HFFc6 (cell line): ENCODE measurements around the gene ADARB1. TPM values are rescaled to one million over a fixed set of nuclear protein-coding genes. Genes with fewer than 3 reads are reported as not detected.

Experiments
- DNase-seq: peaks from one replicate; pipeline ENCODE4 v3.0.0-alpha.2; 2018
- H3K27ac Mint-ChIP-seq: 2 replicates; pipeline ENCODE4 v1.8.0; 2020; ENCODE audit warnings: mild to moderate bottlenecking, mixed read lengths
- H3K27me3 Mint-ChIP-seq: 2 replicates; pipeline ENCODE4 v1.8.0; 2021; ENCODE audit warnings: mild to moderate bottlenecking, moderate library complexity, mixed read lengths; ENCODE audit not compliant: insufficient read depth
- H3K36me3 Mint-ChIP-seq: 2 replicates; pipeline ENCODE4 v1.8.0; 2021; ENCODE audit warnings: low read depth, mixed read lengths
- H3K4me1 Mint-ChIP-seq: 2 replicates; pipeline ENCODE4 v1.8.0; 2020; ENCODE audit warnings: low read depth, mixed read lengths
- H3K4me3 Mint-ChIP-seq: 2 replicates; pipeline ENCODE4 v1.8.0; 2020; ENCODE audit warnings: mild to moderate bottlenecking, moderate library complexity, mixed read lengths
- H3K9me3 Mint-ChIP-seq: 2 replicates; pipeline ENCODE4 v1.8.0; 2020; ENCODE audit warnings: mild to moderate bottlenecking, mixed read lengths
- total RNA-seq, 6 experiments: library from RNA; stranded (reverse); fragmentation: NEBNext Ultra II Directional; extraction: Animal tissue kit (Norgen Biotek cat#: 25700); gene quantifications; 2 replicates in 1 of 6; 3 replicates in 5 of 6; pipeline ENCODE4 v1.2.3, GENCODE V29; 2021
- TF ChIP-seq, protein P1 (sequence below): fragments of 200-600 bp; sonication (generic); IDR thresholded peaks from 2 replicates; pipeline ENCODE4 v1.5.0; 2021; ENCODE audit warnings: antibody characterized with exemption, mild to moderate bottlenecking

The ADARB1 gene
- total RNA-seq, 6 experiments from 2014 or later, result 1.7 to 3.2 (median 2.2) TPM

DNA sequence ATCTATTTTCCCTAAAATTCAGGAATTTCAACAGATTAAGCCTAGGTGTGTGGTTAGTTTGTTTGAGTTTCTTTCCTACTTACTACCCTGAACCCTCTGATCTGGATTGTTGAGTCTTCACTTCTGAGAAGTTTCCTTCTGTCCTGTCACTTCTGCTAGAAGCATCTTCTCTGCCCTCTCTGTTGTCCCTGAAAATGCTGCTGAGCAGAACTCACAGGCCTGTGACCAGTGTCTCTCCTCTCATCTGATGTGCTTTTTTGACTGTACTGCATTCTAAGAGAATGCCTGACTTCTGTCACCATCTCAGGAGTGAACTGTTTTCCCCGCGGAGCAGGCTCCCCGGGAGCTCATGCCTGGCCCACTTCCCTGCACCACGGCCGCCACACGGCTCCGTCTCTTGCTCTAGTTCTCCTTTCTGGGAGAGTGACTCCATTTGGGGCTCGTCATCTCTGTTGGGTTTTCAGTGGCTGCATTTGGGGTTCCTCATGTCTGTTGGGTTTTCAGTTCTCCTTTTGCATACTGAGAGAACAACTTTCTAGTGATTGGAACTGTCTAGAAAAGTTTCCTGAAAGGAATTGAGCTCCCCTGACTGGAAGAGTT is 135.4 kb downstream of the ADARB1 start:
- TF ChIP-seq, protein P1, sequence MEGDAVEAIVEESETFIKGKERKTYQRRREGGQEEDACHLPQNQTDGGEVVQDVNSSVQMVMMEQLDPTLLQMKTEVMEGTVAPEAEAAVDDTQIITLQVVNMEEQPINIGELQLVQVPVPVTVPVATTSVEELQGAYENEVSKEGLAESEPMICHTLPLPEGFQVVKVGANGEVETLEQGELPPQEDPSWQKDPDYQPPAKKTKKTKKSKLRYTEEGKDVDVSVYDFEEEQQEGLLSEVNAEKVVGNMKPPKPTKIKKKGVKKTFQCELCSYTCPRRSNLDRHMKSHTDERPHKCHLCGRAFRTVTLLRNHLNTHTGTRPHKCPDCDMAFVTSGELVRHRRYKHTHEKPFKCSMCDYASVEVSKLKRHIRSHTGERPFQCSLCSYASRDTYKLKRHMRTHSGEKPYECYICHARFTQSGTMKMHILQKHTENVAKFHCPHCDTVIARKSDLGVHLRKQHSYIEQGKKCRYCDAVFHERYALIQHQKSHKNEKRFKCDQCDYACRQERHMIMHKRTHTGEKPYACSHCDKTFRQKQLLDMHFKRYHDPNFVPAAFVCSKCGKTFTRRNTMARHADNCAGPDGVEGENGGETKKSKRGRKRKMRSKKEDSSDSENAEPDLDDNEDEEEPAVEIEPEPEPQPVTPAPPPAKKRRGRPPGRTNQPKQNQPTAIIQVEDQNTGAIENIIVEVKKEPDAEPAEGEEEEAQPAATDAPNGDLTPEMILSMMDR, result no peak
- H3K4me3 Mint-ChIP-seq, result no peak overlapping the region

DNA sequence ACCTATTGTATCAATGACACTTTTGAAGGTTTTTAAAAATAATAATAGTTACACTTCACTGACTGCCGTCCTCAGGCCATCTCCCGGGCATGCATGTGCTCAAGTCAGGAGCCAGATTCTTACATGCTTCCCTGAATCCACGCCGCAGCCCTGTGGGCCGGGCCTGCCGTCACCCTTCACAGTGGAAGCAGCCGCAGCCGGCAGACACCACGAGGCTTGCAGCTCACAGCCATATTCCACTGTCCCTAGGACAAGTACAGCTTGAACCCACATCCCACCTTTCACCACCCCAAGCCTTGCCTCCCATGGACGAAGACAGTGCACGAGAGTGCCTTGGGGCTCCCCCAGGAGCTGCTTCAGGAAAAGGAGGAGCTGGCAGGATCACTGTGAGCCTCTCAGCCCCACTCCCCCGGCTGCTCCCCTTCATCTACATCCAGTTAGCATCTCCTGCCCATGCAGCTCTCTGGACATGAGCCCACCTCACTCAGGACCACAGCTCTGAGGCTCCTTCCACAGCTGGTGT is 136.1 kb downstream of the ADARB1 start:
- TF ChIP-seq, protein P1, result no peak
- no peak overlapping the region for H3K27ac Mint-ChIP-seq
- peaks cover 21% of the 10 kb centered on the region for H3K27me3 Mint-ChIP-seq
- no peaks in the 10 kb centered on the region for H3K36me3 Mint-ChIP-seq
- no peak overlapping the region for H3K4me3 Mint-ChIP-seq
- H3K9me3 Mint-ChIP-seq, result no peaks in the 10 kb centered on the region
- no peak for DNase-seq
- peaks cover 19% of the 10 kb centered on the region for H3K4me1 Mint-ChIP-seq

More for the DNA sequence above, 135.4 kb downstream of the ADARB1 start:
- Mint-ChIP-seq H3K4me1 (peaks cover 19% of the 10 kb centered on the region), H3K9me3 (no peaks in the 10 kb centered on the region), H3K36me3 (no peaks in the 10 kb centered on the region), H3K27ac (no peak overlapping the region), H3K27me3 (peaks cover 21% of the 10 kb centered on the region)
- DNase-seq, result no peak

DNA sequence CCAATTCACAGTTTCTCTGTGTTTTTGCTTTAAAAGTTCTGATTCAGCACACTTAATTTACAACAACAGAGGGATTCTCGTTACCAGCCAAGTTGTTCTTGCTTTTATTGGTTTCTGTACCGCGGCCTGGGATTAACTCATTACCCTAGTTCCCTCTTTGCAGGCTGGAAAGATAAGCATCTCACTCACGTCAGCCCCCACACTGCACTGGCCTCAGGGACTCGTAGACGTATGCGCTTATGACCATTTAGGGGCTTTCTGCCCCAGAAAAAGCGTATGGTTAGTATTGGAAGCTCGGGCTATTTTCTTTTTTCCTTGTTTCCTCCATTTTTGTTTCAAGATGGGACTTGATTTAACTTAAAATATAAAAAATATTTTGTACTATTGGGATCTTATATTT is 137.3 kb downstream of the ADARB1 start:
- no peaks in the 10 kb centered on the region; the same call in 1 of the 2 replicates for H3K36me3 Mint-ChIP-seq
- H3K4me3 Mint-ChIP-seq, result no peak overlapping the region
- H3K27ac Mint-ChIP-seq, result no peak overlapping the region
- TF ChIP-seq, protein P1, result no peak
- H3K9me3 Mint-ChIP-seq, result peaks cover 8% of the 10 kb centered on the region; the same call in 1 of the 2 replicates
- DNase-seq, result no peak
- peaks cover 20% of the 10 kb centered on the region for H3K27me3 Mint-ChIP-seq
- peaks cover 19% of the 10 kb centered on the region for H3K4me1 Mint-ChIP-seq

DNA sequence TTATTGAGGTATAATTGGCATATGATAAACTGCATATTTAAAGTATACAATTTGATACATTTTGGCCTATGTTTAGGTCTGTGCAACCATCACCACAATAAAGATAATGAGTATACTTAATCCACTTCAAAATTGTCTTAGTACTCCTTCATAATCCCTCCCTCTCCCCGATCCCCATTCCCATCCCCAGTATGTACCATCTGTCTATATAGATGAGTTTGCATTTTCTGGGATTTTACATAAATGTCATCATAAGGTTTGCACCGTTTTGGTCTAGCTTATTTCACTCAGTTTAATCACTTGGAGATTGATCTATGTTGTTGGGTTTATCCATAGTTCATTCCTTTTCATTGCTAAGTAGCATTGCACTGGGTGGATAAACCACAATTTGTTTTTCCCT is 139.0 kb downstream of the ADARB1 start:
- Mint-ChIP-seq H3K4me3 (no peak overlapping the region), H3K36me3 (peaks cover 9% of the 10 kb centered on the region), H3K9me3 (peaks cover 25% of the 10 kb centered on the region), H3K27ac (no peak overlapping the region), H3K4me1 (peaks cover 18% of the 10 kb centered on the region), H3K27me3 (peaks cover 13% of the 10 kb centered on the region)
- TF ChIP-seq, protein P1, result no peak
- no peak for DNase-seq

DNA sequence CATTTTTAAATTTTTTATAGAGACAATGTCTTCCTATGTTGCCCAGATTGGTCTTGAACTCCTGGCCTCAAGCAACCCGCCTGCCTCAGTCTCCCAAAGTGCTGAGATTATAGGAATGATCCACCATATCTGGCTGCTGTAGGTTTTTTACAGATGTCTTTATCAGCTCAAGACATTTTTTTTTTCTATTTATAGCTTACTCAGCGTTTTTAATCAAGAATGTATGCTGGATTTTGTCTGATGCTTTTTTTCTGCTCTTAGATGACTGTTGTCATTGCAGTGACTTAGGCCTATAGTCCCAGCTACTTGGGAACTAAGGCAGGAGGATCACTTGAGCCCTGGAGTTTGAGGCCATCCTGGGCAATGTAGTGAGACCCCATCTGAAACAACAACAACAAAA is 140.8 kb downstream of the ADARB1 start:
- DNase-seq, result no peak
- TF ChIP-seq, protein P1, result no peak
- H3K9me3 Mint-ChIP-seq, result peaks cover 25% of the 10 kb centered on the region
- 0 out of 2 replicates have a peak, but pooled peaks cover 6% of the 10 kb centered on the region for H3K4me1 Mint-ChIP-seq
- H3K27ac Mint-ChIP-seq, result no peak overlapping the region
- H3K27me3 Mint-ChIP-seq, result peaks cover 13% of the 10 kb centered on the region
- peaks cover 12% of the 10 kb centered on the region for H3K36me3 Mint-ChIP-seq
- no peak overlapping the region for H3K4me3 Mint-ChIP-seq
